ENCODE results near the gene ABLIM2. TPM values are rescaled to one million over a fixed set of nuclear protein-coding genes. Genes with fewer than 3 reads are reported as not detected.

Gene ABLIM2
- polyA plus RNA-seq, 3 donors: 0.21 TPM; not detected in 2

GRCh38 chr4:8044699-8045098 is 113.9 kb downstream of the ABLIM2 start:
- H3K4me1 ChIP-seq (ENCODE audit: control insufficient read depth in 1 of 2, insufficient read depth in 2 of 2, low read length in 2 of 2): no peaks in the 10 kb centered on the region
- H3K9ac ChIP-seq (ENCODE audit: insufficient read depth, low read length, poor library complexity, severe bottlenecking): no peak overlapping the region
- no peaks in the 10 kb centered on the region for H3K36me3 ChIP-seq (replicated peaks in 1 of 2; ENCODE audit: control insufficient read depth in 1 of 2, insufficient read depth in 2 of 2, low read length in 2 of 2)
- no peaks in the 10 kb centered on the region for H3K36me3 Mint-ChIP-seq
- peaks cover 0 to 3% of the 10 kb centered on the region in 2 donors for H3K27me3 ChIP-seq (ENCODE audit: control insufficient read depth in 2 of 2, insufficient read depth in 2 of 2, low read length in 2 of 2)
- no peak overlapping the region for H3K4me3 ChIP-seq (replicated peaks in 1 of 3; ENCODE audit: low read depth in 2 of 3, low read length in 3 of 3)
- 47% methylated on average over 14 of the region's 15 CpGs for WGBS (ENCODE audit: insufficient coverage)
- no peaks in the 10 kb centered on the region for H3K4me1 Mint-ChIP-seq
- H3K9me3 Mint-ChIP-seq: peaks cover 0 to 3% (median 0%) of the 10 kb centered on the region in 7 donors
- no peaks in the 10 kb centered on the region for H3K79me2 ChIP-seq (ENCODE audit: insufficient read depth, low read length)
- H3K9me3 ChIP-seq (replicated peaks in 1 of 2; ENCODE audit: control insufficient read depth in 1 of 2, insufficient read depth in 1 of 2, low read length in 2 of 2): no peaks in the 10 kb centered on the region
- H3K27ac ChIP-seq (ENCODE audit: low read depth in 1 of 2, low read length in 2 of 2): no peak overlapping the region
- H2AFZ ChIP-seq (ENCODE audit: insufficient read depth, low read depth, low read length, poor library complexity, severe bottlenecking): no peak overlapping the region
- intact Hi-C loops (cut with micrococcal nuclease): no loop called here
- peaks cover 17 to 37% (median 31%) of the 10 kb centered on the region in 3 donors for H3K27me3 Mint-ChIP-seq (ENCODE audit: low read depth in 3 of 3)
- H3K4me3 Mint-ChIP-seq: no peak overlapping the region
- no peak overlapping the region for H3K4me2 ChIP-seq (replicated peaks; ENCODE audit: extremely low read depth, low read length, poor library complexity, severe bottlenecking)
- no peak for DNase-seq
- TF ChIP-seq CTCF (IDR thresholded peaks at IDR 0.05): no peak
- no peaks in the 10 kb centered on the region for H4K20me1 ChIP-seq (ENCODE audit: insufficient read depth, low read length)
- H3K27ac Mint-ChIP-seq: no peak overlapping the region

- Mint-ChIP-seq H3K27ac (no peak overlapping the region), H3K9me3 (peaks cover 0 to 3% (median 0%) of the 10 kb centered on the region in 7 donors), H3K36me3 (no peaks in the 10 kb centered on the region), H3K27me3 (ENCODE audit: low read depth in 3 of 3) (peaks cover 16 to 38% (median 31%) of the 10 kb centered on the region in 3 donors), H3K4me1 (no peaks in the 10 kb centered on the region), H3K4me3 (no peak overlapping the region)
- H3K4me1 ChIP-seq (ENCODE audit: control insufficient read depth in 1 of 2, insufficient read depth in 2 of 2, low read length in 2 of 2): no peaks in the 10 kb centered on the region
- no peaks in the 10 kb centered on the region for H4K20me1 ChIP-seq (ENCODE audit: insufficient read depth, low read length)
- H3K27ac ChIP-seq (ENCODE audit: low read depth in 1 of 2, low read length in 2 of 2): no peak overlapping the region
- H3K9me3 ChIP-seq (replicated peaks in 1 of 2; ENCODE audit: control insufficient read depth in 1 of 2, insufficient read depth in 1 of 2, low read length in 2 of 2): no peaks in the 10 kb centered on the region
- no peak for TF ChIP-seq CTCF (IDR thresholded peaks at IDR 0.05)
- no peak for DNase-seq
- intact Hi-C loops (cut with micrococcal nuclease): no loop called here
- no peak overlapping the region for H3K4me2 ChIP-seq (replicated peaks; ENCODE audit: extremely low read depth, low read length, poor library complexity, severe bottlenecking)
- no CpG with 5 or more reads among the region's 7 CpGs for WGBS (ENCODE audit: insufficient coverage)
- H3K36me3 ChIP-seq (replicated peaks in 1 of 2; ENCODE audit: control insufficient read depth in 1 of 2, insufficient read depth in 2 of 2, low read length in 2 of 2): no peaks in the 10 kb centered on the region
- H3K79me2 ChIP-seq (ENCODE audit: insufficient read depth, low read length): no peaks in the 10 kb centered on the region
- no peak overlapping the region for H3K9ac ChIP-seq (ENCODE audit: insufficient read depth, low read length, poor library complexity, severe bottlenecking)
- no peak overlapping the region for H2AFZ ChIP-seq (ENCODE audit: insufficient read depth, low read depth, low read length, poor library complexity, severe bottlenecking)
- peaks cover 0 to 5% of the 10 kb centered on the region in 2 donors for H3K27me3 ChIP-seq (ENCODE audit: control insufficient read depth in 2 of 2, insufficient read depth in 2 of 2, low read length in 2 of 2)
- H3K4me3 ChIP-seq (replicated peaks in 1 of 3; ENCODE audit: low read depth in 2 of 3, low read length in 3 of 3): no peak overlapping the region
Observed at GRCh38 chr4:8044244-8044643, 114.4 kb downstream of the ABLIM2 start.
